Measurements from ENCODE around the gene KIAA0408.
A peak's percentile ranks its signal among the peaks of the same experiment; 100 is the strongest.

The KIAA0408 gene

GRCh38 chr6:127459231-127459641 lies at the start of gene KIAA0408:
KIAA0408 (minus strand) TSS chr6:127459389; CDS start chr6:127453981, 5,408 bp downstream.
- peak in 3 of 56 donors; percentile 5 to 15 (median 13) for DNase-seq

- no peak for DNase-seq
Observed at GRCh38 chr6:127506894-127507293, 47.7 kb upstream of the KIAA0408 start.

GRCh38 chr6:127503022-127503421 lies 43.8 kb upstream of the KIAA0408 start:
- DNase-seq: no peak

- DNase-seq: no peak
Observed at GRCh38 chr6:127497410-127497809, 38.2 kb upstream of the KIAA0408 start.

GRCh38 chr6:127496471-127496870 lies 37.3 kb upstream of the KIAA0408 start:
- no peak for DNase-seq

GRCh38 chr6:127494240-127494767 lies 35.1 kb upstream of the KIAA0408 start:
- DNase-seq: no peak

GRCh38 chr6:127489248-127489647 lies 30.1 kb upstream of the KIAA0408 start:
- DNase-seq: no peak

GRCh38 chr6:127486934-127487333 lies 27.7 kb upstream of the KIAA0408 start:
- no peak for DNase-seq

GRCh38 chr6:127484212-127484863 lies 25.1 kb upstream of the KIAA0408 start:
- no peak for DNase-seq

GRCh38 chr6:127483399-127484055 lies 24.3 kb upstream of the KIAA0408 start:
- no peak for DNase-seq

GRCh38 chr6:127482325-127482724 lies 23.1 kb upstream of the KIAA0408 start:
- no peak for DNase-seq

GRCh38 chr6:127481628-127482027 lies 22.4 kb upstream of the KIAA0408 start:
- DNase-seq: peak in 1 of 56 donors; percentile 16

- no peak for DNase-seq
Observed at GRCh38 chr6:127481111-127481510, 21.9 kb upstream of the KIAA0408 start.

GRCh38 chr6:127477658-127478057 lies 18.5 kb upstream of the KIAA0408 start:
- no peak for DNase-seq

GRCh38 chr6:127475823-127476176 lies 16.6 kb upstream of the KIAA0408 start:
- no peak for DNase-seq

- DNase-seq: no peak
Observed at GRCh38 chr6:127475135-127475822, 16.1 kb upstream of the KIAA0408 start.

- no peak for DNase-seq
Observed at GRCh38 chr6:127471379-127472255, 12.4 kb upstream of the KIAA0408 start.

- no peak for DNase-seq
Observed at GRCh38 chr6:127468936-127469335, 9.7 kb upstream of the KIAA0408 start.

- DNase-seq: no peak
Observed at GRCh38 chr6:127466416-127466815, 7.2 kb upstream of the KIAA0408 start.

- DNase-seq: peak in 44 of 56 donors; percentile 5 to 81 (median 34)
Observed at GRCh38 chr6:127464881-127465459, 5.8 kb upstream of the KIAA0408 start.

All from nucleus accumbens (tissue), 56 donors.